HG03095 (cell line): Measurements from ENCODE around the gene NYAP2.

Source experiments
- ATAC-seq: cut with Tn5 transposase; IDR thresholded peaks from one replicate; pipeline ENCODE4 v1.9.1; 2021; ENCODE audit warnings: moderate library complexity; ENCODE audit not compliant: unreplicated experiment

The NYAP2 gene

DNA sequence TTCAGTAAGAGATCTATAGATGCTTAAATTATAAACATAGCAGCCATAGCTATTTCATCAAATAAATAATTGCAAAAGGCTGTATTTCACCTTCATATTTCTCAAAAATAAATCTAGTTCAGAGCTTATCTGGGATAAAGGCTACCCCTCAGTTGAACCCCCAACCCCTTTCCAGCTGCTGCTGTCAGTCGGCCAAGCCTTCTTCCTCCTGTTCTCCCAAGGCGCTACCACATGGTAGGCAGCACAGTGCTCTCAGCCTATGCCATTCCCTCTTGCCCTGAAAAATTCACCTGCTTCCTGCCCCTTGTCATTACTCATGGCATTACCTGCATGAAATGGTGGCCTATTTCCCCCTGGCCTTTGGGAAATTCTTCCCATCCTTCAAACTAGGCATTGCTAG lies 136.5 kb downstream of the NYAP2 start:
- ATAC-seq, result no peak

DNA sequence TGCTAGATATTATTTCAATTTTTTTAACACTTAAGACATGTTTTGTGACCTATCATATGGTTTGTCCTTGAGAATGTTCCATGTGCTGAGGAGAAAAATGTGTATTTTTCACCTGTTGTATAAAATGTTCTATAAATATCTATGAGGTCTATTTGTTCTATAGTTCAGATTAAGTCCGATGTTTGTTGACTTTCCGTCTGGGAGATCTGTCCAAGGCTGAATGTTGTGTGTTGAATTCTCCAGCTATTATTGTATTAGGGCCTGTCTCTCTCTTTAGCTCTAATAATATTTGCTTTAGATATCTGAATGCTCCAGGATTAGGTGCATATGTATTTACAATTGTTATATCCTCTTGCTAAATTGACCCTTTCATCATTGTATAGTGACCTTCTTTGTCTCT lies 144.1 kb downstream of the NYAP2 start:
- no peak for ATAC-seq

DNA sequence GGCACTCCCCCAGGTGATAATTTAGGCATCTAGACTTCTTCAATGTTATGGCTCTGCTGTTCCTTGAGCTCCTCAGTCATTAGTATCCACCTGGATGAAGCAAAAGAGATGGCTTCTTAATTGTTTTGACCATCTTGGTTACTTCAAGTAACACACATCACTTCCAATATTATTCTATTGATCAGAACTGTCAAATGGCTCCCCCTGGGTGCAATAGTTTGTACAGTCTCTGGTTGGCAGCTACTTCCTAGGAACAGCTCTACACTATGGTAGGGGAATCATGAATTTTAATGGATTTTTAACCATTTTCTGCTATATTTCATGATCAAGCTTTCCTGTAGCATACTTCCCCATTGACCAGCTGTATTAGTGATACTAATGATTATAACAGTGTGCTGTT lies 157.0 kb downstream of the NYAP2 start:
- no peak for ATAC-seq

DNA sequence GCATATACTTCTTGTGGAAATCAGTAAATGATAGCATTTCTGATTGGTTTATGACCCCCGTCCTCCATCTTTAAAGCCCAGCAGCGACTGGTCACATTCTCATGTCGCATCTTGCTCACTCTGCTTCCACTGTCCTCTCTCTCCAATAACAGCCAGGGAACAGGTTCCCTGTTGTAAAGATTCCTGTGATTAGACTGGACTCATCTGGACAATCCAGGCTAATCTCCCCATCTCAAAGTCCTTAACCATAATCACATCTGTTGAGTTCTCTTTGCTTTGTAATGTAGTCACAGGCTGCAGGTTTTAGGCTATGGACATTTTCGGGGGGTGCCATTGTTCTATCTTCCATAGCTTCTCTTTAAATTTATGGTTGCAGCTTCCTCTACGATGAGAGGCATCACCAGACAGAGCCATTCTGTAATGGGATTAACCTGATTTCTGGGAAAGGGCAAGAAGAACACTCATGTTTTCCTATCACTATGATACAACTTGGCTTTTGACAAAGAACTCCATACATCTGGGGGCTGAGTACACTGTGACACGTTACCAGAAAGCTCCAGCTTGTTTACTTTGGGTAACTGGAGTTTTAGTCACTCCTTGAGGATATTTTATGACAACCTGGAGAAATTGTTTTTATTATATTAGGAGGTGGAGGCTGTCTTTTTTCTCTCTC lies 159.0 kb downstream of the NYAP2 start:
- no peak for ATAC-seq

DNA sequence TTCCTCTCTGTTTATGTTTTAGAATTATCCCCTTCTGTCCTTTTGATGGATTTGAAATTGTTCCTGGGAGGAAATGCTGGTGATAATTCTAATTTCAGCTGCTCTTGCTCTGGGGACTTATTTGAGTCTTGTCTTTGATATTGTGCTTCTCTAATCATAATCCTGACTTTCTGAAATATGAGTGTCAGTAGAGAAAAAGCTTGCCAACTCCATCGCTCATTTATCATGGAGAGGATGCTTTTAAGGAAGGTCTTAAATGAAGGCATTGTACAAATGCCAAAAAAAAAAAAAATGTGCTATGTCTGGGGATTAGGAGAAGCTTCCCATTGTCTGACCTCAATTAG lies 159.5 kb downstream of the NYAP2 start:
- no peak for ATAC-seq

DNA sequence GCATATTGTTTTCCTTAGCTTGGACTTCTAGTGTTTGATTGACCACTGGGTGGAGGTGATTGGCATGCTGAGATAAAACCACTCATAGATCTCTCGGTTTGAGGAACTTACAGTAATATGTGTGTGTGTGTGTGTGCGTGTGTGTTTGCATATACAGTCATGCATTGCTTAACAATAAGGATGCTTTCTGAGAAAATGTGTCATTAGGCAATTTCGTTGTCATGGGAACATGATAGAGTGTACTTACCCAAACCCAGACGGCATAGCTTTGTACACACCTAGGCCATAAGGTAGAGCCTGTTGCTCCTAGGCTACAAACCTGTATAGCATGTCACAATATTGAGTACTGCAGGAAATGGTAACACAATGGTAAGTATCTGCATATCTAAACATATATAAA lies 167.3 kb downstream of the NYAP2 start:
- no peak for ATAC-seq

DNA sequence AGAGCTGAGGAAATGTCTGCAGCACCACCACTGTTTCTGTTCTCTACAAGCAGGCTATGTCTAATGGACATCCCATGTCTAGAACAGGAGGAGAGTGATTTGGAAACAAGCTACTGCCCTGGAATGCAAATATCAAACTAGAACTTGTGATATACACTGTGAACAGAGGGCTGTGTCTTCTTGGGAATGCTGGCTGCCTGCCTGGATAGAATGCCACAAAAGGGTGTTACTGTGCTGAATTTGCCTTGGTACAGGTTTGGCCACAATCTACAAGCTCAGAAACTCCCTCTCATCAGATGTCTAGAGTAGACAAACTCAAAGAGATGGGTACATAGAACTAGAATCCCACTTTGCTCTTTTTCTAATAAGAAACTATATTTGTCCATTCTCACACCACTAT lies 170.5 kb downstream of the NYAP2 start:
- no peak for ATAC-seq

DNA sequence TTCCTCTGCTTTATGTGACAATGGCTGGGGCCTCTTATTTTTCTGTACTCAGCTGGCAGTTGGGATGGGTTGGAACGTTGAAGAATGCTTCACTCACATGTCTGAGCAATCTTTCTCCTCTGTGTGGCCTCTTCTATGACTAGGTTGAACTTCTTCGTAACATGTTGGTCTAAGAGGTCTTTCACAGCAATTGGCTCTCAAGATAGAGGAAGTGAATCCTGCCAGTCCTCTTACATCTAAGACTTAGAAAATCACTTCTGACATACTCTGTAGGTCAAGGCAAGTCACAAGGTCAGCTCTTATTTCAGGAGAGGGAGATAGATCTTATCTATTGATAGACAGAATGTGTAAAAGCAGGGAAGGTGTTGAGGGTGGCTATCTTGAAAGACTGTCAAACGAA lies 174.1 kb downstream of the NYAP2 start:
- ATAC-seq, result no peak

DNA sequence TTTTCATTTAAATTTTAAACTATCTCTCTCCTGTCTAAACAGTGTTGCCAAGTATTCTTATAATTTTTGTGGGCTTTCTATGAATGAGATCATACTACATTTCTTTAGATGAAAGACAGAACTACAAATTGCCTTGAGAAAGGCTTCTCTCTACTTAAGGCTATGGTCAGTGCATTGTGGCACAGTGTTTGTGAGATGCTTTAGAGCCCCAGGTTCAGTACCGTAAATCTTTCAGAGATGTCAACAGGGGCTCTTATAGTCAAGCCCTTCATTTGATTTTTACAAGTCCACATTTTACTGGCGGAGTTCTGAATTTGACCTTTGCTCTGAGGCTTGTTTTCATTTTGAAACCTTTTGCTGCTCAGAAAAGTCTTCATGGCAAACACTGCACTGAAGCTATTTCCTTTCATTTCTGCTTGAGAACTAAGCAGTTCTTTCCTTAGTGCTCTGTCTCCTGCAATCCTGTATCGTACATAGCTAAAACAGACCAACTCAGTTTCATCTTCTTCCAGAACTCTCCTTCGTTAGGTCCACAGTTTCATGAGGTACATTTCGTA lies 175.2 kb downstream of the NYAP2 start:
- no peak for ATAC-seq

DNA sequence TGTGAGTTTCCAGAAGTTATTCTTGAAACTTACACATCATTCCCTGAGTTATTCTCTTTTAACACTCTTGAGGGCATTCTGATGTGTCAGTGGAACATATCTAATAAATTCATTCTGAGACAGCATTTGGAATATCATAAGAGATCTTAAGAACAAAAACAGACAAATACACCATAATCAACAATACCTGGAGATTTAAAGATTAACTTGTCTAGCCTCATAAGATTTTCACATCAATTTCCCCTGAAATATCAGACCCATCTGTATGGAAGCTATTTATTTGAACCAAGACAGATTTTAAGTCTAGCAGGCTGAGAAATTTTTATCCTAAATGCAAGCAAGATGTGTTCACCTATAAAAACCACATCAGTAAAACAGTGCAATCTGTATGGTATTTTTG lies 181.6 kb downstream of the NYAP2 start:
- no peak for ATAC-seq

DNA sequence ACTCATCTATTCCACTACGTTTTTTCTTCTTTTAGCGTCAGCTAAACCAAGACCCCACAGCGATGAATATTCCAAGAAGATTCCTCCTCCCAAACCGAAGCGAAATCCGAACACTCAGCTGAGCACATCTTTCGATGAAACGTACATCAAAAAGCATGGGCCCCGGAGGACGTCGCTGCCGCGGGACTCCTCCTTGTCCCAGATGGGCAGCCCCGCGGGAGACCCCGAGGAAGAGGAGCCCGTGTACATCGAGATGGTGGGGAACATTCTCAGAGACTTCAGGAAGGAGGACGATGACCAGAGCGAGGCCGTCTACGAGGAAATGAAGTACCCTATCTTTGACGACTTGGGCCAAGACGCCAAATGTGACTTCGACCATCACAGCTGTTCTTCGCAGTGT lies 182.4 kb downstream of the NYAP2 start:
- no peak for ATAC-seq

DNA sequence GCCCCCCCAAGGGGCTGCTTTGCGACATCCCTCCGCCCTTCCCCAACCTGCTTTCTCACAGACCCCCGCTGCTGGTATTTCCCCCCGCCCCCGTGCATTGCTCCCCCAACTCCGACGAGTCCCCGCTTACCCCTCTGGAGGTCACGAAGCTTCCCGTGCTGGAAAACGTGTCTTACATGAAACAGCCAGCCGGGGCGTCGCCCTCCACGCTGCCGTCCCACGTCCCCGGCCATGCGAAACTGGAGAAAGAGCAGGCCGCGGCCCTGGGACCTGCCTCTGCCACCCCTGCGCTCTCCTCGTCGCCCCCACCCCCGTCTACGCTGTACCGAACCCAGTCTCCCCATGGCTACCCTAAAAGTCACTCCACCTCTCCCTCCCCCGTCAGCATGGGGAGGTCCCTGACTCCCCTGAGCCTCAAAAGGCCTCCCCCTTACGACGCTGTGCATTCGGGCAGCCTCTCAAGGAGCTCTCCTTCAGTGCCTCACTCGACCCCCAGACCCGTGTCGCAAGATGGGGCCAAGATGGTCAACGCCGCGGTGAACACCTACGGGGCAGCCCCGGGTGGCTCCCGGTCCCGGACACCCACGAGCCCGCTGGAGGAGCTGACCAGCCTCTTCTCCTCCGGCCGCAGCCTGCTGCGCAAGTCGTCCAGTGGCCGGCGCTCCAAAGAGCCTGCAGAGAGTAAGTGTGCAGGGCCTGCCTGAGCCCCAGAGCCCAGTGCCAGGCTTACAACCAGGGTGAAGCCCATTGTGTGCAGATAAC lies 183.0 kb downstream of the NYAP2 start:
- ATAC-seq, result no peak

DNA sequence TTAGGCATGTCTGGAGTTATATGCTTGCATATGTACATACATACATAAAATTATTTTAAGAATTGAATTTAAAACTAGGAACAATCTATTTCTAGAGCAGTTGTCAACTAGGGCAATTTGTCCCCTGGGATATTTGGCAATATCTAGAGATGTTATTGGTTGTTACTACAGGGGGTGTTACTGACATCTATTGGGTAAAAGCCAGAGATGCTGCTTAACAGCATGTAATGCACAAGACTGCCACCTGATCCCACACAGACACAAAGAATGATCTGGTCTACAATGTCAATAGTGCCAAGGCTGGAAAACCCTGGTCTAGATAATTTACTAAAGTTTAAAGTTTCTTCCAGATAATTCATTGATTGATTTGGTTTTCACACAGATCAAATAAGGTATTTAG lies 185.3 kb downstream of the NYAP2 start:
- ATAC-seq, result no peak

DNA sequence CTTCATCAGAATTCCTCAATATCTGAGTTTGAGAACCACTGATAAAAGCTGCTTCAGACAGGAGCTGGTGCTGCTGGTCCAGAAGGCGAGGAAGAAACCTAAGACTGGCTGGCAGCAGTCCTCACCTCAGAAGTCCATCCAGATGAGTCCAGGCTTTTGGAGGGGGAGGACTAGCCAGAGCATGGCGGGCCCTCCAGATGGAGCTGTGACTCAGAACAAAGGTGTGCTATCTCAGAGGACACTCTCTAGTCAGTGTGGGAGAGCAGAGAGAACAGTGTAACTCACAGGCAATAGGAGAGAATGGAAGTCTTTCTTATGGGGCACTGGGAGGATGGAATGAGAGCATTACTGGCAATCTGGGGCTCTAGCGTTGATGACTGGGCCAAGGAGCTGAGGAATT lies 191.4 kb downstream of the NYAP2 start:
- no peak for ATAC-seq

DNA sequence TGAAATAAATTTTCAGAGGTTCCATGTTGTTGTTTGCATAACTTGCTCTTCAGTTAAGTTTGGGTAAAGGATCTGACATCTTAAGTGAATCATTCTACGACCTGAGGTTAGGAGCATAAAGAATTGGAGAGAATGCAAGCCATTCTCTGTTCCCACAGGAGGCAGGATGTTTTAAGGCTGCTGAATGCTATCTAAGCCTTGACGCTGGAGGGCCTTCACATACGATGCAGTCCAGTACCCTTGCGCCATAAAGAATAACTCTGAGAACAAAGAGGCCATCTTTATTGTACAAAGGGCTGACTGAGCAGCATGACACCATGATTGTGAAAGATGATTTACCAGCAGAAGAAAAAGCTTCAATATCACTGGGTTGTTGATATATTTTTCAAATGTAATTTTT lies 198.4 kb downstream of the NYAP2 start:
- no peak for ATAC-seq

DNA sequence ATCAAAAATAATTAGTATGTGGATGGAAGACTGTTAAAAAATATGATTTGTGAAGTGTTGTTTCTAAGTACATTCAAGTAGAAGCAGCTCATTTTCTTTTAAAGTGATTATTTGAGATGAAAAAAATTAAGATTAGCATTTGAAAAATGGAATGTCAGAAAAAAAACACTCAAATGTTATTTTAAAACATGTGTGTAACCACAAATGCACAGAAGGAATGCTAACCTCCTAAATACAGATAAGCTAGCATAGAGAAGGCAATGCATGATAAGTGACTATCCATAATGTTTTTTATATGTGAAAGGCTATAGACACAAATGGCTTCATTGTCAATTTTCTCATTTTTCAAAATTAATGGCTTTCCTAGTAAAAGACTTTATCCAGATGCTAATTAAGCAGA lies 198.9 kb downstream of the NYAP2 start:
- no peak for ATAC-seq

DNA sequence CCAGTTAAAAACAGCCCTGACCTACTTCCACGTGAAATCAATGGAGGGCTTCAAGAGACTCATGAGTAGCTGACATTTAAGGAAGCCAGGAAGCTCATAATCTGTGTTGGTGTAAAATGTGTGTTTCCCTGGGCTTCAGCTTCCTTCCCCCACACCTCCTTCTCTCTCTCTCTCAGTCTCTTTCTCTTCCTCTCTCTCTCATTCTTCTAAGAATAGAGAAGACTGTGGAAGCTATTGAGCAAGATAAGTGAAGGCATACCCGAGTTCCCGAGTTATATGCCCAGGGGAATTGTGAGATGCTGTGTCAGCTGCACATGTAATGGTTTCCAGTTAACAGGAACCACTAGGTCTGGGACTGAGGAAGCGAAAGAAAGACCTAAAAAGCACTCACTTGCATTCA lies 199.4 kb downstream of the NYAP2 start:
- no peak for ATAC-seq

DNA sequence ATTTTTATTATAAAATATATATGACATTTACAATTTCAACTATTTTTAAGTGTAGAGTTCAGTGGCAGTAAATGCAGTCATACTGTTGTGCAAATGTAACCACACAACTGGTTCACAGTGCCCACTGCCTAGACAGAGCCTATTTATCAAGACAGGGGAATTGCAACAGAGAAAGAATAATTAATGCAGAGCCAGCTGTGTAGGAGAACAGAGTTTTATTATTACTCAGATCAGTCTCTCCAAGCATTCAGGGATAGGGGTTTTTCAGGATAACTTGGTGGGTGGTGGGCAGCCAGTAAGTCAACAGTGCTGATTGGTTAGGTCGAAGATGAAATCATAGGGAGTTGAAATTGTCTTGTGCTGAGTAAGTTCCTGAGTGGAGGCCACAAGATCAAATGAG lies 200.3 kb downstream of the NYAP2 start:
- ATAC-seq, result no peak

DNA sequence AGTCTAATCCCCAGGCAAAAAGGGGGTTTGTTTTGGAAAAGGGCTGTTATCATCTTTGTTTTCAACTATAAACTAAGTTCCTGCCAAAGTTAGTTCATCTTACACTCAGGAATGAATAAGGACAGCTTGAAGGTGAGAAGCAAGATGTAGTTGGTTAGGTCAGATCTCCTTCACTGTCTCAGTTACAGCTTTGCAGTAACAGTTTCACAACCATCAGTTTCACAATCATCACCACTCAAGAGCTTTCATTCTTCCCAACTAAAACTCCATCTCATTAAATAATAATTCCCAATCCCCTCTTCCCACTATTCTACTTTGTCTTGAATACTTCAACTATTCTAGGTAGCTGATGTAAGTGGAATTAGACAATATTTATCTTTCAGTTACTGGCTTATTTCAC lies 200.9 kb downstream of the NYAP2 start:
- ATAC-seq, result no peak

DNA sequence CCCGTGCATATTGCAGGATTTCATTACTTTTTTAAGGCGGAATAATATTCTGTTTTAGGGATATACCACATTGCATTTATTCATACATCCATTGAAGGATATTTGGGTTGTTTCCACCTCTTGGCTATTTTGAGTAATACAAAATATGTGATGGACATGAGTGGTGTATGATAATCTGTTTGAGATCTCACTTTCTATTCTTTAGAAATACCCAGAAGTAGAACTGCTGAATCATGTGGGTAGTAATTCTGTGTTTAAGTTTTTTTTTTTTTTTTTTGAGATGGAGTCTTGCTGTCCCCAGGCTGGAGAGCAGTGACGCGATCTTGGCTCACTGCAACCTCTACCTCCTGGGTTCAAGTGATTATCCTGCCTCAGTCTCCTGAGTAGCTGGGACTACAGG lies 201.4 kb downstream of the NYAP2 start:
- no peak for ATAC-seq

DNA sequence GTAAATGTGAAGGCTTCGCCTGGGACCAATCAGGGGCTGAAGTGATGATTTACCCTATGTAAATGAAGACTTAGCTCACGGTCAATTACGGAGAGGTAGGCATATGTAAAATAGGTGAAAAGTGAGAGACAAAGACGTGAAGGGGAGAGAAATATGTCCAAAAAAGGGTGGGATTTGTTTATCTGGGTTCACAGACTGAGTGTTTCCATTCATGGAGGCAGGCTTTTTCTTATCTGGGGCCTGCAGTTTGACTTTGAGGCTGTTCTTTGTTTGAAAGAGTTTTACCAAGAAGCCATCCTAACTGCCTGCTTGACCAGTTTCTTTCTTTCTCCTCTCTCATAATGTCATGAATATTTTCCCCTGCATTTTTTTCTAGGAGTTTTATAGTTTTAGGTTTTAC lies 202.7 kb downstream of the NYAP2 start:
- ATAC-seq, result no peak

DNA sequence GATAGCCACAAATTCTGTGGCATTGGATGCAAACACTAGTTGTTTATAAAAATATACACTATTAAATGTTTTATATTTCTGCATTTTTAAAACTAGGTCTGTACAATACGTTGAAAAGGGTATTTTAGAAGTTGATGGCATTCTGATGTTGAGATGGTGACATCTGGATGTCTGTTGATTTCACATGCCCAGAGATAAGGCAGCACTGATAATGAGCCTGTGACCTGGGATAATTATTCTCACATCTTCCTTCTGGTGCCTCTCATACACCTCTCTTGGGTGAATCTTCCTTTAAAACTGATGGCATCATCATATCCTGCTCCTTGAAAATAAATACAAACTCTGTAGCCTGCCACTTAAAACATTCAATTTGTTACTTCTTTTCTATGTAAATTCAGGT lies 208.6 kb downstream of the NYAP2 start:
- no peak for ATAC-seq

DNA sequence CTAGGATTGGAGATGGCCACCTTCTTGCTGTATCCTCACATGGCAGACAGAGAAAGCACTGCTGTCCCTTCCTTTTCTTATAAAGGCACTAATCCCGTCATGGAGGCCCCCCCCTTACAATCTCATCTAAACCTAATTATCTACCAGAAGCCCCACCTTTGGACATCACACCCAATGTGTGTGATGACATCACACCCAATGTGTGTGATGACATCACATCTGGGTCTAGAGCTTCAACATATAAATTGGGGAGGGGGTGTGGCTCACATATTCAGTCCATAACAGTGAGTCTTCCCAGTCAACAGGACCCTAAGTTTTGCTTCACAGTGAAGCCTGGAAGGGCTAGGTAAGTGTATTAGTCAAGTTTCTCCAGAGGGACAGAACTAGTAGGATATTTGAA lies 213.1 kb downstream of the NYAP2 start:
- ATAC-seq, result no peak
